K562 (cell line): ENCODE results near the gene PLA2G4D. TPM values are rescaled to one million over a fixed set of nuclear protein-coding genes. Genes with fewer than 3 reads are reported as not detected.

Source experiments
- BRF2 ChIP-seq: IDR thresholded peaks from 3 replicates; pipeline ENCODE4 v1.6.1; 2011; ENCODE audit warnings: borderline replicate concordance, mild to moderate bottlenecking; ENCODE audit not compliant: insufficient read length, insufficient read depth
- CTCF ChIP-seq, 3 experiments: IDR thresholded peaks in 2 of 3; conservative IDR thresholded peaks in 1 of 3; 2 replicates each; pipeline ENCODE4 v1.5.1; 2011 to 2012; ENCODE audit warnings: low read length in 3 of 3, mild to moderate bottlenecking in 3 of 3, control low read depth in 2 of 3, improper control_type of control experiment in 1 of 3, inconsistent platforms in 1 of 3, low read depth in 1 of 3, mixed read lengths in 1 of 3, moderate library complexity in 1 of 3; ENCODE audit not compliant: insufficient read depth in 2 of 3
- E2F3 ChIP-seq: fragments of 250-450 bp; sonication (Bioruptor Pico); IDR thresholded peaks from 2 replicates; pipeline ENCODE4 v1.4.0; 2020; ENCODE audit warnings: mild to moderate bottlenecking
- E4F1 ChIP-seq: fragments of 250-450 bp; sonication (Bioruptor Pico); IDR thresholded peaks from 2 replicates; pipeline ENCODE4 v1.5.0; 2021; ENCODE audit warnings: mild to moderate bottlenecking, borderline replicate concordance
- ESRRA ChIP-seq: fragments of 450-650 bp; IDR thresholded peaks from 2 replicates; pipeline ENCODE4 v1.6.1; 2014; ENCODE audit warnings: low read depth, mild to moderate bottlenecking, moderate library complexity, borderline replicate concordance
- ETV5 ChIP-seq: sonication (generic); formaldehyde crosslinking; IDR thresholded peaks from 2 replicates; pipeline ENCODE4 v1.4.0; 2020; ENCODE audit warnings: low read depth, mild to moderate bottlenecking, missing genetic modification reagents
- FOXK1 ChIP-seq: sonication (generic); formaldehyde crosslinking; IDR thresholded peaks from 2 replicates; pipeline ENCODE4 v1.8.0; 2022; ENCODE audit warnings: missing genetic modification reagents, mild to moderate bottlenecking, borderline replicate concordance
- HCFC1 ChIP-seq: IDR thresholded peaks from 2 replicates; pipeline ENCODE4 v1.6.1; 2012; ENCODE audit warnings: low read depth, low read length, improper control_type of control experiment
- IRF1 ChIP-seq: sonication (generic); formaldehyde crosslinking; IDR thresholded peaks from 2 replicates; pipeline ENCODE4 v1.8.0; 2022; ENCODE audit warnings: missing genetic modification reagents, mild to moderate bottlenecking, borderline replicate concordance
- KDM2B ChIP-seq: fragments of 250-450 bp; sonication (Bioruptor Pico); IDR thresholded peaks from 2 replicates; pipeline ENCODE4 v1.8.0; 2021; ENCODE audit warnings: mild to moderate bottlenecking, moderate library complexity
- MCM5 ChIP-seq: fragments of 450-650 bp; IDR thresholded peaks from 2 replicates; pipeline ENCODE4 v1.6.1; 2016; ENCODE audit warnings: low read depth
- NRF1 ChIP-seq, 2 experiments: fragments of 450-650 bp; IDR thresholded peaks in 1 of 2; conservative IDR thresholded peaks in 1 of 2; 2 replicates each; pipeline ENCODE4 v1.6.1; 2014; ENCODE audit warnings: mild to moderate bottlenecking in 2 of 2
- POLR2A ChIP-seq: fragments of 450-650 bp; conservative IDR thresholded peaks from 2 replicates; pipeline ENCODE4 v1.6.1; 2016
- RREB1 ChIP-seq: fragments of 250-450 bp; sonication (Bioruptor Pico); IDR thresholded peaks from 2 replicates; pipeline ENCODE4 v1.4.0; 2020
- TRIM24 ChIP-seq, 2 experiments: fragments of 450-650 bp; IDR thresholded peaks; 2 replicates each; pipeline ENCODE4 v1.6.1; 2016
- XRCC3 ChIP-seq: fragments of 450-650 bp; IDR thresholded peaks from 2 replicates; pipeline ENCODE4 v1.6.1; 2017; ENCODE audit warnings: mild to moderate bottlenecking, moderate library complexity
- polyA plus RNA-seq, 8 experiments: library from polyadenylated mRNA; depleted of rRNA in 4 of 8; stranded (reverse) in 5 of 8; unstranded in 3 of 8; fragments of >200 nt; fragmentation: Nextera tagmentation in 2 of 8; fragmentation: Illumina TruSeq in 1 of 8; extraction: Ambion mirVana in 2 of 8; extraction: Trizol in 1 of 8; gene quantifications; 2 replicates each; pipeline versions ENCODE4 v1.2.1 to v1.2.3, GENCODE V29; 2011 to 2014; ENCODE audit warnings: inconsistent platforms in 1 of 8, missing spikeins in 1 of 8
- total RNA-seq, 7 experiments: library from RNA; depleted of rRNA in 6 of 7; stranded (reverse); fragments of >200 nt in 6 of 7; fragmentation: Illumina TruSeq in 2 of 7; extraction: Trizol in 2 of 7; gene quantifications; 2 replicates each; pipeline versions ENCODE4 v1.2.1 to v1.2.3, GENCODE V29; 2011 to 2021; ENCODE audit warnings: low replicate concordance in 1 of 7

PLA2G4D gene
- total and polyA plus RNA-seq, 9 of the 15 experiments (the other 6 are each of a cell fraction or from before 2014, with no cell fraction given): 0.04 TPM; not detected in 8

- TF ChIP-seq CTCF (IDR thresholded peaks at IDR 0.05 in 2 of 3, conservative IDR thresholded peaks at IDR 0.05 in 1 of 3; ENCODE audit: insufficient read depth in 2 of 3, low read depth in 1 of 3, low read length in 3 of 3) (peak; percentile 91 to 97 (median 91)), FOXK1 (CRISPR knock-in tag) (no peak), KDM2B (no peak), TRIM24 (IDR thresholded peaks at IDR 0.05) (no peak), MCM5 (no peak), RREB1 (CRISPR knock-in tag) (no peak), ETV5 (CRISPR knock-in tag) (no peak), XRCC3 (no peak), IRF1 (CRISPR knock-in tag) (no peak), E4F1 (no peak), POLR2A (no peak), E2F3 (no peak), ESRRA (peak; percentile 13; the same call in 1 of the 2 replicates), NRF1 (conservative IDR thresholded peaks at IDR 0.05 in 1 of 2, IDR thresholded peaks at IDR 0.05 in 1 of 2) (no peak), BRF2 (no peak), HCFC1 (no peak)
These were observed 9.7 kb downstream of the PLA2G4D start (continued) for GRCh38 chr15:42084465-42085235.
